ENCODE measurements around the gene PJVK. TPM values are rescaled to one million over a fixed set of nuclear protein-coding genes. Genes with fewer than 3 reads are reported as not detected.

PJVK gene
- total and polyA plus RNA-seq, 9 of the 15 experiments (the other 6 are each of a cell fraction or from before 2014, with no cell fraction given): 0.11 to 1.5 (median 0.73) TPM

- TF ChIP-seq, protein P1, sequence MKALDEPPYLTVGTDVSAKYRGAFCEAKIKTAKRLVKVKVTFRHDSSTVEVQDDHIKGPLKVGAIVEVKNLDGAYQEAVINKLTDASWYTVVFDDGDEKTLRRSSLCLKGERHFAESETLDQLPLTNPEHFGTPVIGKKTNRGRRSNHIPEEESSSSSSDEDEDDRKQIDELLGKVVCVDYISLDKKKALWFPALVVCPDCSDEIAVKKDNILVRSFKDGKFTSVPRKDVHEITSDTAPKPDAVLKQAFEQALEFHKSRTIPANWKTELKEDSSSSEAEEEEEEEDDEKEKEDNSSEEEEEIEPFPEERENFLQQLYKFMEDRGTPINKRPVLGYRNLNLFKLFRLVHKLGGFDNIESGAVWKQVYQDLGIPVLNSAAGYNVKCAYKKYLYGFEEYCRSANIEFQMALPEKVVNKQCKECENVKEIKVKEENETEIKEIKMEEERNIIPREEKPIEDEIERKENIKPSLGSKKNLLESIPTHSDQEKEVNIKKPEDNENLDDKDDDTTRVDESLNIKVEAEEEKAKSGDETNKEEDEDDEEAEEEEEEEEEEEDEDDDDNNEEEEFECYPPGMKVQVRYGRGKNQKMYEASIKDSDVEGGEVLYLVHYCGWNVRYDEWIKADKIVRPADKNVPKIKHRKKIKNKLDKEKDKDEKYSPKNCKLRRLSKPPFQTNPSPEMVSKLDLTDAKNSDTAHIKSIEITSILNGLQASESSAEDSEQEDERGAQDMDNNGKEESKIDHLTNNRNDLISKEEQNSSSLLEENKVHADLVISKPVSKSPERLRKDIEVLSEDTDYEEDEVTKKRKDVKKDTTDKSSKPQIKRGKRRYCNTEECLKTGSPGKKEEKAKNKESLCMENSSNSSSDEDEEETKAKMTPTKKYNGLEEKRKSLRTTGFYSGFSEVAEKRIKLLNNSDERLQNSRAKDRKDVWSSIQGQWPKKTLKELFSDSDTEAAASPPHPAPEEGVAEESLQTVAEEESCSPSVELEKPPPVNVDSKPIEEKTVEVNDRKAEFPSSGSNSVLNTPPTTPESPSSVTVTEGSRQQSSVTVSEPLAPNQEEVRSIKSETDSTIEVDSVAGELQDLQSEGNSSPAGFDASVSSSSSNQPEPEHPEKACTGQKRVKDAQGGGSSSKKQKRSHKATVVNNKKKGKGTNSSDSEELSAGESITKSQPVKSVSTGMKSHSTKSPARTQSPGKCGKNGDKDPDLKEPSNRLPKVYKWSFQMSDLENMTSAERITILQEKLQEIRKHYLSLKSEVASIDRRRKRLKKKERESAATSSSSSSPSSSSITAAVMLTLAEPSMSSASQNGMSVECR (CRISPR knock-in tag; IDR thresholded peaks at IDR 0.05): no peak
- TF ChIP-seq SRSF3 (IDR thresholded peaks at IDR 0.05; ENCODE audit: insufficient read depth, low read length): 0 out of 2 replicates have a peak, but pooled peaks have one; percentile 75
- 0 out of 2 replicates have a peak, but pooled peaks have one; percentile 42 for TF ChIP-seq ZNF830 (CRISPR knock-in tag; IDR thresholded peaks at IDR 0.05)
- peak; percentile 46; the same call in 1 of the 2 replicates for TF ChIP-seq CBFA2T3 (IDR thresholded peaks at IDR 0.05)
- peak; percentile 87 for TF ChIP-seq RBBP5 (IDR thresholded peaks at IDR 0.05; ENCODE audit: borderline replicate concordance, insufficient read depth, low read length, poor library complexity, severe bottlenecking)
- peak; percentile 83 for TF ChIP-seq ZBTB12 (CRISPR knock-in tag; IDR thresholded peaks at IDR 0.05)
- TF ChIP-seq, protein P2, sequence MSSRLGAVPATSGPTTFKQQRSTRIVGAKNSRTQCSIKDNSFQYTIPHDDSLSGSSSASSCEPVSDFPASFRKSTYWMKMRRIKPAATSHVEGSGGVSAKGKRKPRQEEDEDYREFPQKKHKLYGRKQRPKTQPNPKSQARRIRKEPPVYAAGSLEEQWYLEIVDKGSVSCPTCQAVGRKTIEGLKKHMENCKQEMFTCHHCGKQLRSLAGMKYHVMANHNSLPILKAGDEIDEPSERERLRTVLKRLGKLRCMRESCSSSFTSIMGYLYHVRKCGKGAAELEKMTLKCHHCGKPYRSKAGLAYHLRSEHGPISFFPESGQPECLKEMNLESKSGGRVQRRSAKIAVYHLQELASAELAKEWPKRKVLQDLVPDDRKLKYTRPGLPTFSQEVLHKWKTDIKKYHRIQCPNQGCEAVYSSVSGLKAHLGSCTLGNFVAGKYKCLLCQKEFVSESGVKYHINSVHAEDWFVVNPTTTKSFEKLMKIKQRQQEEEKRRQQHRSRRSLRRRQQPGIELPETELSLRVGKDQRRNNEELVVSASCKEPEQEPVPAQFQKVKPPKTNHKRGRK (tag; IDR thresholded peaks at IDR 0.05): no peak
- peak; percentile 95 for TF ChIP-seq POLR2G (IDR thresholded peaks at IDR 0.05; ENCODE audit: low read depth, low read length)
- TF ChIP-seq SETDB1 (IDR thresholded peaks at IDR 0.05; ENCODE audit: low read length): no peak
- TF ChIP-seq NBN (IDR thresholded peaks at IDR 0.05; ENCODE audit: low read depth): peak; percentile 82; the same call in 1 of the 2 replicates
- peak; percentile 61; the same call in 1 of the 2 replicates for TF ChIP-seq E2F5 (CRISPR knock-in tag; IDR thresholded peaks at IDR 0.05)
- TF ChIP-seq ZNF224 (CRISPR knock-in tag; IDR thresholded peaks at IDR 0.05): 0 out of 2 replicates have a peak, but pooled peaks have one; percentile 14
- no peak for TF ChIP-seq ETV6 (IDR thresholded peaks at IDR 0.05; ENCODE audit: borderline replicate concordance in 1 of 2, low read depth in 2 of 2, low read length in 1 of 2)
- TF ChIP-seq ETV6 (CRISPR knock-in tag; IDR thresholded peaks at IDR 0.05; ENCODE audit: borderline replicate concordance): no peak
- TF ChIP-seq GABPA (tag; conservative IDR thresholded peaks at IDR 0.05; ENCODE audit: low read depth): peak; percentile 1; the same call in 1 of the 2 replicates
- TF ChIP-seq, protein P3, sequence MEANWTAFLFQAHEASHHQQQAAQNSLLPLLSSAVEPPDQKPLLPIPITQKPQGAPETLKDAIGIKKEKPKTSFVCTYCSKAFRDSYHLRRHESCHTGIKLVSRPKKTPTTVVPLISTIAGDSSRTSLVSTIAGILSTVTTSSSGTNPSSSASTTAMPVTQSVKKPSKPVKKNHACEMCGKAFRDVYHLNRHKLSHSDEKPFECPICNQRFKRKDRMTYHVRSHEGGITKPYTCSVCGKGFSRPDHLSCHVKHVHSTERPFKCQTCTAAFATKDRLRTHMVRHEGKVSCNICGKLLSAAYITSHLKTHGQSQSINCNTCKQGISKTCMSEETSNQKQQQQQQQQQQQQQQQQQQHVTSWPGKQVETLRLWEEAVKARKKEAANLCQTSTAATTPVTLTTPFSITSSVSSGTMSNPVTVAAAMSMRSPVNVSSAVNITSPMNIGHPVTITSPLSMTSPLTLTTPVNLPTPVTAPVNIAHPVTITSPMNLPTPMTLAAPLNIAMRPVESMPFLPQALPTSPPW (CRISPR knock-in tag; IDR thresholded peaks at IDR 0.05): peak; percentile 90
These were observed 37.5 kb upstream of the PJVK start (continued) for GRCh38 chr2:178413472-178414265.

Measured in K562 (cell line).